Mesothelial cell of epicardium (in vitro differentiated cells): ENCODE measurements around the gene CIPC. TPM values are rescaled to one million over a fixed set of nuclear protein-coding genes. Genes with fewer than 3 reads are reported as not detected.

Experiments
- DNase-seq, 2 experiments: peaks; one replicate each; pipeline ENCODE4 v3.0.0; 2021; ENCODE audit warnings: low spot score in 2 of 2; ENCODE audit not compliant: unreplicated experiment in 2 of 2
- H3K27ac Mint-ChIP-seq: 2 replicates; pipeline ENCODE4 v1.8.0; 2021; ENCODE audit warnings: mixed read lengths
- H3K27me3 Mint-ChIP-seq: 2 replicates; pipeline ENCODE4 v1.8.0; 2021; ENCODE audit warnings: low read depth, mixed read lengths
- H3K36me3 Mint-ChIP-seq: 2 replicates; pipeline ENCODE4 v1.8.0; 2021; ENCODE audit warnings: mixed read lengths
- H3K4me1 Mint-ChIP-seq: 2 replicates; pipeline ENCODE4 v1.8.0; 2021; ENCODE audit warnings: mixed read lengths
- H3K4me3 Mint-ChIP-seq: 2 replicates; pipeline ENCODE4 v1.8.0; 2021; ENCODE audit warnings: mild to moderate bottlenecking, moderate library complexity, mixed read lengths
- H3K9me3 Mint-ChIP-seq: 2 replicates; pipeline ENCODE4 v1.8.0; 2021; ENCODE audit warnings: mixed read lengths
- CTCF ChIP-seq: fragments of 200-600 bp; sonication (generic); IDR thresholded peaks from one replicate; pipeline ENCODE4 v1.5.0; 2021; ENCODE audit warnings: antibody characterized with exemption; ENCODE audit not compliant: unreplicated experiment
- total RNA-seq: library from RNA; stranded (reverse); gene quantifications from 3 replicates; pipeline ENCODE4 v1.2.1, GENCODE V29; 2021

CIPC gene
- total RNA-seq, 1 donor from 2014 or later = 22.9 TPM

DNA sequence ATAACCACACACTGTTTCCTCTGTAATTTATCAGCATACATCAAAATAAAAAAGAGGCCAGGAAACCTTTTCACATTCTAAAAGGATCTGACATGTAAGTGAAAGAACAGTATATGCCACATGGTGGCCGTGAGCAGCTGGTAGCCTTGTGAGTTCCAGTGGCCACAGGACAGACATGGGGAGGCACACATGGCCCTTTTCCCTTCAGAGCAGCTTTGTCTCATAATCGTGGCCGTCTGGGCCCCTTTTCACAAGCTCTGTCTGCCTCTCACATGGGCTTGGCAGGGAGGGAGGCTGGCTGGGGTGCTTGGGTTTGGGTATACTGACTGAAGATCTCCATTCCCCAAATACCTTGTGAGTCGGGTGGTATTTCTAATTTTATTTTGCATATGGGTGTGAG is 45.0 kb downstream of the CIPC start:
- Mint-ChIP-seq H3K27me3 (peaks cover 88% of the 10 kb centered on the region), H3K36me3 (no peaks in the 10 kb centered on the region), H3K4me3 (no peak overlapping the region), H3K4me1 (peaks cover 17% of the 10 kb centered on the region), H3K27ac (no peak overlapping the region), H3K9me3 (no peaks in the 10 kb centered on the region)
- no peak for DNase-seq
- no peak for TF ChIP-seq CTCF

GRCh38 chr14:77144412-77145115 is 46.5 kb downstream of the CIPC start:
- H3K4me1 Mint-ChIP-seq = peaks cover 12% of the 10 kb centered on the region
- DNase-seq = no peak
- H3K9me3 Mint-ChIP-seq = no peaks in the 10 kb centered on the region

GRCh38 chr14:77145975-77146740 is 48.1 kb downstream of the CIPC start:
- Mint-ChIP-seq H3K36me3 (no peaks in the 10 kb centered on the region), H3K27ac (no peak overlapping the region), H3K4me3 (no peak overlapping the region), H3K4me1 (peaks cover 3% of the 10 kb centered on the region), H3K9me3 (no peaks in the 10 kb centered on the region), H3K27me3 (peaks cover 69% of the 10 kb centered on the region)
- no peak for DNase-seq
- no peak for TF ChIP-seq CTCF

More at GRCh38 chr14:77144412-77145115, 46.5 kb downstream of the CIPC start:
- Mint-ChIP-seq H3K27me3 (peaks cover 80% of the 10 kb centered on the region), H3K27ac (no peak overlapping the region), H3K36me3 (no peaks in the 10 kb centered on the region), H3K4me3 (no peak overlapping the region)
- TF ChIP-seq CTCF = no peak

GRCh38 chr14:77148510-77149231 is 50.6 kb downstream of the CIPC start:
- H3K27me3 Mint-ChIP-seq = peaks cover 58% of the 10 kb centered on the region

More at GRCh38 chr14:77148510-77149231, 50.6 kb downstream of the CIPC start:
- Mint-ChIP-seq H3K36me3 (no peaks in the 10 kb centered on the region), H3K4me3 (no peak overlapping the region), H3K4me1 (no peaks in the 10 kb centered on the region), H3K9me3 (no peaks in the 10 kb centered on the region), H3K27ac (no peak overlapping the region)
- no peak for TF ChIP-seq CTCF
- no peak for DNase-seq
